Stomach (tissue), 19 donors: ENCODE measurements around the gene KCTD3. TPM values are rescaled to one million over a fixed set of nuclear protein-coding genes. Genes with fewer than 3 reads are reported as not detected.

ENCODE experiments used
- DNase-seq, 2 donors: peaks; one replicate each; pipeline versions ENCODE4 v3.0.0 to v3.0.0-alpha.2; 2013 to 2019
- H3K27ac ChIP-seq, 5 donors: fragments of 200-600 bp in 4 of 5; sonication (generic) in 4 of 5; one replicate each; pipeline ENCODE4 v1.5.1; 2013 to 2019; ENCODE audit warnings: mild to moderate bottlenecking in 1 of 5, moderate library complexity in 1 of 5
- H3K27me3 ChIP-seq, 3 donors: fragments of 200-600 bp; sonication (generic); one replicate each; pipeline ENCODE4 v1.5.1; 2017 to 2019; ENCODE audit warnings: mixed run types in 1 of 3
- H3K36me3 ChIP-seq, 4 donors: fragments of 200-600 bp; sonication (generic); 1 replicate in 3 of 4; 2 replicates in 1 of 4; pipeline ENCODE4 v1.5.1; 2016 to 2019
- H3K4me1 ChIP-seq, 4 donors: fragments of 200-600 bp; sonication (generic); one replicate each; pipeline ENCODE4 v1.5.1; 2016 to 2019
- H3K4me3 ChIP-seq, 4 donors: fragments of 200-600 bp; sonication (generic) in 3 of 4; one replicate each; pipeline ENCODE4 v1.5.1; 2016 to 2019; ENCODE audit warnings: mild to moderate bottlenecking in 1 of 4
- H3K9me3 ChIP-seq, 4 donors: fragments of 200-600 bp; sonication (generic); one replicate each; pipeline ENCODE4 v1.5.1; 2016 to 2019
- CTCF ChIP-seq, 7 experiments: fragments of 450-650 bp in 4 of 7; fragments of 200-600 bp in 3 of 7; sonication (generic) in 3 of 7; IDR thresholded peaks; one replicate each; pipeline ENCODE4 v1.5.1; 2016 to 2019; ENCODE audit warnings: antibody characterized with exemption in 7 of 7, control low read depth in 2 of 7, mild to moderate bottlenecking in 1 of 7
- EP300 ChIP-seq: sonication (generic); formaldehyde crosslinking; IDR thresholded peaks from one replicate; pipeline ENCODE4 v1.6.1; 2017; ENCODE audit warnings: antibody characterized with exemption
- POLR2A ChIP-seq, 4 donors: fragments of 450-650 bp; IDR thresholded peaks; one replicate each; pipeline ENCODE4 v1.6.1; 2016; ENCODE audit warnings: antibody characterized with exemption in 4 of 4, control low read depth in 2 of 4, mild to moderate bottlenecking in 1 of 4, moderate library complexity in 1 of 4
- POLR2AphosphoS5 ChIP-seq, 3 donors: sonication (generic); formaldehyde crosslinking; IDR thresholded peaks; one replicate each; pipeline ENCODE4 v1.6.1; 2016; ENCODE audit warnings: antibody characterized with exemption in 3 of 3
- whole genome bisulfite sequencing, 5 donors: extraction: QIAGEN DNeasy Blood & Tissue Kit in 3 of 5; methylation state at CpG; one replicate each; pipeline versions ENCODE4 v1.1.5 to v1.1.7; 2013 to 2018; 5-methylcytosine and 5-hydroxymethylcytosine counted together
- intact Hi-C: fragments of 100-400 bp; cut with DNase I; formaldehyde crosslinking; loops from one replicate; pipeline ENCODE4 v1.15.1; 2023; ENCODE audit warnings: low total_unique reads
- long read RNA-seq, 10 donors: transcript quantifications; one replicate each; lab custom pipeline, GENCODE V29; 2026
- polyA plus RNA-seq, 3 donors: library from polyadenylated mRNA; stranded (reverse); fragments of 200-250 nt; gene quantifications; one replicate each; pipeline ENCODE4 v1.2.3, GENCODE V29; 2013
- total RNA-seq, 5 donors: library from RNA; depleted of rRNA; stranded (reverse); fragments of >200 nt; gene quantifications; one replicate each; pipeline versions ENCODE4 v1.1.0 to v1.2.3, GENCODE V29; 2014 to 2016
- donor health status: healthy with polysubstance abuse.
- donor health status: Bipolar disorder and iron deficiency.
- donor health status: healthy.

KCTD3 gene
- total RNA-seq (100 to 1,000 TPM in 2 of 5 donors, 10 to 100 TPM in 3; 19.4 to 156 (median 39.3) TPM), polyA plus RNA-seq (10 to 100 TPM; 31.6 to 34.2 (median 32.6) TPM)
- long read RNA-seq, donor 1, partial matches to known transcripts = 0 of 2 reads
- long read RNA-seq, donor 1, other reads (novel, unspliced or antisense) = 0 of 2 reads
- long read RNA-seq, donor 2, transcript KCTD3-201 (18 exons, 3,931 nt) = major isoform, 5 of 7 reads
- long read RNA-seq, donor 2, partial matches to known transcripts = 0 of 7 reads
- long read RNA-seq, donor 2, other reads (novel, unspliced or antisense) = 0 of 7 reads
- long read RNA-seq, donor 3, partial matches to known transcripts = 0 of 7 reads
- long read RNA-seq, donor 3, other reads (novel, unspliced or antisense) = 0 of 7 reads
- long read RNA-seq, donor 4, partial matches to known transcripts = 0 of 1 reads
- long read RNA-seq, donor 4, other reads (novel, unspliced or antisense) = 0 of 1 reads
- long read RNA-seq, donor 5, partial matches to known transcripts = 6 of 10 reads
- long read RNA-seq, donor 5, other reads (novel, unspliced or antisense) = 0 of 10 reads
- long read RNA-seq, donor 6 = 0 reads
- long read RNA-seq, donor 7, partial matches to known transcripts = 0 of 3 reads
- long read RNA-seq, donor 7, other reads (novel, unspliced or antisense) = 0 of 3 reads
- long read RNA-seq, donor 8, transcript KCTD3-201 (18 exons, 3,931 nt) = major isoform, 5 of 11 reads
- long read RNA-seq, donor 8, transcript KCTD3-204 (3 exons, 652 nt) = major isoform, 5 of 11 reads
- long read RNA-seq, donor 8, partial matches to known transcripts = 0 of 11 reads
- long read RNA-seq, donor 8, other reads (novel, unspliced or antisense) = 0 of 11 reads
- long read RNA-seq, donor 9, partial matches to known transcripts = 0 of 6 reads
- long read RNA-seq, donor 9, other reads (novel, unspliced or antisense) = 0 of 6 reads
- long read RNA-seq, donor 10, partial matches to known transcripts = 0 of 3 reads
- long read RNA-seq, donor 10, other reads (novel, unspliced or antisense) = 0 of 3 reads

GRCh38 chr1:215566556-215567490 is at the start of gene KCTD3:
Gene KCTD3 (plus strand): TSS chr1:215567304. CDS start chr1:215567686, 382 bp downstream.
- Histone ChIP-seq H3K27me3 (no peaks in the 10 kb centered on the region), H3K36me3 (no peaks in the 10 kb centered on the region), H3K4me3 (peak within 1 kb of the TSS; percentile 87 to 92 (median 89)), H3K4me1 (peaks cover 17 to 42% (median 31%) of the 10 kb centered on the region in 4 donors), H3K9me3 (no peaks in the 10 kb centered on the region), H3K27ac (peak within 1 kb of the TSS; percentile 92 to 98 (median 96))
- peak; percentile 76 to 91 for DNase-seq
- intact Hi-C loops = no loop called here
- WGBS, 5 donors = 6 to 10% (median 7%) methylated on average over 27 to 44 of the region's 44 CpGs
- TF ChIP-seq CTCF (IDR thresholded peaks at IDR 0.05) = no peak
- peak; percentile 20 for TF ChIP-seq EP300
- TF ChIP-seq POLR2A (IDR thresholded peaks at IDR 0.05) = no peak
- TF ChIP-seq POLR2AphosphoS5 (IDR thresholded peaks at IDR 0.05) = peak; percentile 48 to 87 (median 79)

- WGBS, 5 donors = 39 to 57% (median 54%) methylated on average over 4 of the region's 4 CpGs
- H3K36me3 ChIP-seq = no peaks in the 10 kb centered on the region
- intact Hi-C loops = no loop called here
- H3K4me3 ChIP-seq = no peak overlapping the region
- no peaks in the 10 kb centered on the region for H3K9me3 ChIP-seq
- H3K4me1 ChIP-seq = no peaks in the 10 kb centered on the region
- peak in 1 of 2 donors; percentile 11 for DNase-seq
- no peak for TF ChIP-seq CTCF (IDR thresholded peaks at IDR 0.05)
- no peak for TF ChIP-seq POLR2AphosphoS5 (IDR thresholded peaks at IDR 0.05)
- TF ChIP-seq EP300 = no peak
- TF ChIP-seq POLR2A (IDR thresholded peaks at IDR 0.05) = no peak
- no peaks in the 10 kb centered on the region for H3K27me3 ChIP-seq
- no peak overlapping the region for H3K27ac ChIP-seq
Observed at GRCh38 chr1:215517441-215517891, 49.6 kb upstream of the KCTD3 start.

- H3K4me3 ChIP-seq = no peak overlapping the region
- no peaks in the 10 kb centered on the region for H3K27me3 ChIP-seq
- no peaks in the 10 kb centered on the region for H3K9me3 ChIP-seq
- DNase-seq = no peak
- WGBS, 5 donors = 69 to 83% (median 73%) methylated on average over 2 of the region's 2 CpGs
- no peaks in the 10 kb centered on the region for H3K36me3 ChIP-seq
- no peaks in the 10 kb centered on the region for H3K4me1 ChIP-seq
- TF ChIP-seq POLR2A (IDR thresholded peaks at IDR 0.05) (no peak), CTCF (IDR thresholded peaks at IDR 0.05) (no peak), POLR2AphosphoS5 (IDR thresholded peaks at IDR 0.05) (no peak), EP300 (no peak)
- intact Hi-C loops = no loop called here
- no peak overlapping the region for H3K27ac ChIP-seq
Observed at GRCh38 chr1:215518594-215518993, 48.5 kb upstream of the KCTD3 start.
